ENCODE measurements around the gene PLEKHA5. TPM values are rescaled to one million over a fixed set of nuclear protein-coding genes. Genes with fewer than 3 reads are reported as not detected.

The PLEKHA5 gene
- total RNA-seq, result 22.3 and 30.0 TPM in 2 replicates

GRCh38 chr12:19129486-19130223, at the start of gene PLEKHA5:
Gene PLEKHA5, plus strand, starts transcription at chr12:19129733. Its CDS starts 67 bp downstream, at chr12:19129800.

Data from smooth muscle cell of the umbilical artery (primary cell).